Cardiac muscle cell (in vitro differentiated cells and primary cell): ENCODE results near the gene GALNT10. TPM values are rescaled to one million over a fixed set of nuclear protein-coding genes. Genes with fewer than 3 reads are reported as not detected.

ENCODE experiments used
- DNase-seq, 2 donors: peaks; one replicate each; pipeline versions ENCODE4 v3.0.0 to v3.0.0-alpha.2; 2010 to 2017; ENCODE audit warnings: low read depth in 1 of 2, low spot score in 1 of 2
- H3K27ac ChIP-seq: fragments of 200-600 bp; sonication (generic); 2 replicates; pipeline ENCODE4 v1.5.1; 2016
- H3K27me3 ChIP-seq: fragments of 200-600 bp; sonication (generic); 2 replicates; pipeline ENCODE4 v1.6.0; 2016; ENCODE audit warnings: control low read depth
- H3K36me3 ChIP-seq: fragments of 200-600 bp; sonication (generic); 2 replicates; pipeline ENCODE4 v1.5.1; 2016; ENCODE audit warnings: control low read depth
- H3K4me1 ChIP-seq: fragments of 200-600 bp; sonication (generic); 2 replicates; pipeline ENCODE4 v1.8.1; 2017; ENCODE audit warnings: low read depth, mild to moderate bottlenecking, mixed run types
- H3K4me3 ChIP-seq: fragments of 200-600 bp; sonication (generic); 2 replicates; pipeline ENCODE4 v1.5.1; 2016; ENCODE audit warnings: mild to moderate bottlenecking
- H3K9me3 ChIP-seq: fragments of 200-600 bp; sonication (generic); 2 replicates; pipeline ENCODE4 v1.5.1; 2017; ENCODE audit warnings: low read depth, mild to moderate bottlenecking, control low read depth
- polyA plus RNA-seq: library from polyadenylated mRNA; unstranded; fragments of >200 nt; fragmentation: Nextera tagmentation; extraction: Ambion mirVana; gene quantifications from 2 replicates; pipeline ENCODE4 v1.2.1, GENCODE V29; 2016
- total RNA-seq: library from RNA; depleted of rRNA; stranded (reverse); fragments of >200 nt; gene quantifications from 2 replicates; pipeline ENCODE4 v1.2.3, GENCODE V29; 2016
- TF ChIP-seq, protein P1 (sequence below): IDR thresholded peaks from 2 replicates; pipeline ENCODE4 v1.5.1; 2012; ENCODE audit warnings: low read depth, mild to moderate bottlenecking, low read length

The GALNT10 gene
- total and polyA plus RNA-seq, 2 experiments from 2014 or later, result 8.2 TPM

- Histone ChIP-seq H3K4me3 (no peak overlapping the region), H3K36me3 (no peaks in the 10 kb centered on the region), H3K4me1 (no peaks in the 10 kb centered on the region), H3K9me3 (no peaks in the 10 kb centered on the region), H3K27ac (no peak overlapping the region), H3K27me3 (no peaks in the 10 kb centered on the region)
- no peak for DNase-seq
- TF ChIP-seq, protein P1, sequence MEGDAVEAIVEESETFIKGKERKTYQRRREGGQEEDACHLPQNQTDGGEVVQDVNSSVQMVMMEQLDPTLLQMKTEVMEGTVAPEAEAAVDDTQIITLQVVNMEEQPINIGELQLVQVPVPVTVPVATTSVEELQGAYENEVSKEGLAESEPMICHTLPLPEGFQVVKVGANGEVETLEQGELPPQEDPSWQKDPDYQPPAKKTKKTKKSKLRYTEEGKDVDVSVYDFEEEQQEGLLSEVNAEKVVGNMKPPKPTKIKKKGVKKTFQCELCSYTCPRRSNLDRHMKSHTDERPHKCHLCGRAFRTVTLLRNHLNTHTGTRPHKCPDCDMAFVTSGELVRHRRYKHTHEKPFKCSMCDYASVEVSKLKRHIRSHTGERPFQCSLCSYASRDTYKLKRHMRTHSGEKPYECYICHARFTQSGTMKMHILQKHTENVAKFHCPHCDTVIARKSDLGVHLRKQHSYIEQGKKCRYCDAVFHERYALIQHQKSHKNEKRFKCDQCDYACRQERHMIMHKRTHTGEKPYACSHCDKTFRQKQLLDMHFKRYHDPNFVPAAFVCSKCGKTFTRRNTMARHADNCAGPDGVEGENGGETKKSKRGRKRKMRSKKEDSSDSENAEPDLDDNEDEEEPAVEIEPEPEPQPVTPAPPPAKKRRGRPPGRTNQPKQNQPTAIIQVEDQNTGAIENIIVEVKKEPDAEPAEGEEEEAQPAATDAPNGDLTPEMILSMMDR, result no peak
Observed at GRCh38 chr5:154312000-154312399, 121.5 kb downstream of the GALNT10 start.

GRCh38 chr5:154312576-154312975 lies 122.0 kb downstream of the GALNT10 start:
- TF ChIP-seq, protein P1, result no peak
- H3K4me1 ChIP-seq, result no peaks in the 10 kb centered on the region
- H3K4me3 ChIP-seq, result no peak overlapping the region
- H3K27ac ChIP-seq, result no peak overlapping the region
- no peak for DNase-seq
- H3K27me3 ChIP-seq, result no peaks in the 10 kb centered on the region
- no peaks in the 10 kb centered on the region for H3K9me3 ChIP-seq
- no peaks in the 10 kb centered on the region for H3K36me3 ChIP-seq

GRCh38 chr5:154313360-154314017 lies 123.0 kb downstream of the GALNT10 start:
- no peak for DNase-seq
- H3K27me3 ChIP-seq, result no peaks in the 10 kb centered on the region
- no peak overlapping the region for H3K27ac ChIP-seq
- no peak overlapping the region for H3K4me3 ChIP-seq
- H3K9me3 ChIP-seq, result no peaks in the 10 kb centered on the region
- TF ChIP-seq, protein P1, result no peak
- H3K4me1 ChIP-seq, result no peaks in the 10 kb centered on the region
- H3K36me3 ChIP-seq, result no peaks in the 10 kb centered on the region

DNA sequence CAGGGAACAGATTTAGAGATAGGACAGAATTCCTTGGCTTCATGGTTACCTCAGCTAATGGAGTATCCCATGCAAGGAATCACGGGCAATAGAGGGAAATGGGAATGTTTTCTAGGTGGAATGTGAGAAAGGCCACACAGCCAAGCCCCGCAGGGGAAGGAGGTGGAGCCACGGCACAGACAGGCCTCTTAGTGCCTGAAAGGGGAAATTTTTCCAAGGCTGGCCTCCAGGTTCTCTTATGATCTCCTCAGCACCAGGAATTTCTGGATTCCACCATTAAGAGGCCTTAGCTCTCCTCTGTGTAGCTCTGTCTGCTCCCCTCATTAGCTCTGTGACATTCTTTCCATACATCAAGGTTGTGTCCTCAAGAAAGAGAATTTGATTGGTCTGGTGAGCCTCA lies 124.7 kb downstream of the GALNT10 start:
- H3K4me1 ChIP-seq, result no peaks in the 10 kb centered on the region
- no peaks in the 10 kb centered on the region for H3K36me3 ChIP-seq
- no peak overlapping the region for H3K27ac ChIP-seq
- no peaks in the 10 kb centered on the region for H3K27me3 ChIP-seq
- TF ChIP-seq, protein P1, result no peak
- no peak overlapping the region for H3K4me3 ChIP-seq
- H3K9me3 ChIP-seq, result no peaks in the 10 kb centered on the region
- DNase-seq, result no peak

- Histone ChIP-seq H3K36me3 (no peaks in the 10 kb centered on the region), H3K4me3 (no peak overlapping the region), H3K4me1 (no peaks in the 10 kb centered on the region), H3K27ac (no peak overlapping the region), H3K9me3 (no peaks in the 10 kb centered on the region), H3K27me3 (no peaks in the 10 kb centered on the region)
- TF ChIP-seq, protein P1, result no peak
- no peak for DNase-seq
Observed at GRCh38 chr5:154315756-154316155, 125.2 kb downstream of the GALNT10 start.
